Measurements from ENCODE around the gene FOXP1. TPM values are rescaled to one million over a fixed set of nuclear protein-coding genes. Genes with fewer than 3 reads are reported as not detected.

The FOXP1 gene
- total and polyA plus RNA-seq, 2 of the 13 experiments (the other 11 are each of a cell fraction or from before 2014, with no cell fraction given): 40.4 to 59.0 TPM

DNA sequence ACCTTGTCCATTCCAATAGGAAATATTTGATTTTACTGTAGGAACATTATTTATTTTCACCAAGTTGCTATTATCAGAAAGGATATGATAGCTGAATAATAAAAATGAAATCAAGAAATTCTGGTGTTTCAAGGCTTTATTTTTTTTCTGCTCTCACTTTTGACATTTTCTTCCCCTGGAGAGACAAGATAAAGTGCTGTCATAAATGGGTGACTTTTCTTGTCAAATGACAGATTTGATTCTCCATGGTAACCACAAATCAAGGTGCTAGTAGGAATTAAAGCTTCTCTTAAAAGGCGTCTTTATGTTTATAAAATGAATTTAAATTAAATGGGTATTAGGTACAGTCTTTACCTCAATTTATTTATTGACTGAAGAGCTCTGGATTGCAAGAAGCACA lies 124.6 kb downstream of the FOXP1 start:
- no peak for DNase-seq (ENCODE audit: low spot score)
- H3K9me3 ChIP-seq (ENCODE audit: low read length): no peaks in the 10 kb centered on the region
- no peak overlapping the region for H3K27ac ChIP-seq (ENCODE audit: extremely low read length, insufficient read depth, low read length)
- intact Hi-C loops (cut with micrococcal nuclease; ENCODE audit: unreplicated experiment) (loop anchor here (10.0 kb wide), 1 partner anchor 126 kb away; the partner anchor contains the start of gene FOXP1), in situ Hi-C loops (cut with HindIII; ENCODE audit: extremely low pct_ligation_motif_present, low pct_unique_long_range_greater_than_20kb) (no loop called here)
- H3K4me2 ChIP-seq (ENCODE audit: low read depth, low read length): no peak overlapping the region
- H3K36me3 ChIP-seq (replicated peaks in 1 of 2; ENCODE audit: control insufficient read depth in 1 of 2, insufficient read depth in 2 of 2, low read length in 2 of 2): no peaks in the 10 kb centered on the region; a peak in 1 of 5 replicates
- peaks cover 37% of the 10 kb centered on the region for H3K79me2 ChIP-seq (ENCODE audit: insufficient read depth, low read length)
- POLR2A ChIA-PET: no interaction called here
- CTCF ChIA-PET (ENCODE audit: low intra/inter-chr PET ratio, low total read pairs): no interaction called here
- H3K9ac ChIP-seq (ENCODE audit: insufficient read depth, low read depth, low read length): no peak overlapping the region
- no peak for FAIRE-seq
- peaks cover 23% of the 10 kb centered on the region for H4K20me1 ChIP-seq (ENCODE audit: insufficient read depth, low read length)
- H3K4me3 ChIP-seq (replicated peaks in 1 of 3; ENCODE audit: insufficient read depth in 1 of 3, low read depth in 2 of 3, low read length in 3 of 3): no peak overlapping the region
- H3K27me3 ChIP-seq (ENCODE audit: control insufficient read depth in 1 of 2, insufficient read depth in 2 of 2, low read length in 2 of 2): no peaks in the 10 kb centered on the region
- H2AFZ ChIP-seq (ENCODE audit: low read length): no peak overlapping the region
- whole genome bisulfite sequencing (ENCODE audit: low lambda C conversion rate): 97% methylated on average over 1 of the region's 1 CpG
- peaks cover 28% of the 10 kb centered on the region for H3K4me1 ChIP-seq (ENCODE audit: insufficient read depth, low read length)
- ATAC-seq: no peak
- no TSS peak for BruUV-seq (replicated peaks)
- TF ChIP-seq ZNF7 (CRISPR knock-in tag; IDR thresholded peaks at IDR 0.05) (no peak), ZNF709 (CRISPR knock-in tag; IDR thresholded peaks at IDR 0.05) (no peak), ZNF619 (CRISPR knock-in tag; IDR thresholded peaks at IDR 0.05) (no peak), MAFK (conservative IDR thresholded peaks at IDR 0.05 in 1 of 2, IDR thresholded peaks at IDR 0.05 in 1 of 2; ENCODE audit: low read length in 2 of 2) (no peak), ZBTB3 (CRISPR knock-in tag; IDR thresholded peaks at IDR 0.05; ENCODE audit: borderline replicate concordance, low read depth) (no peak), ZNF136 (CRISPR knock-in tag; IDR thresholded peaks at IDR 0.05; ENCODE audit: low read depth) (no peak), SUZ12 (IDR thresholded peaks at IDR 0.05; ENCODE audit: low read depth, low read length) (no peak), ZNF30 (CRISPR knock-in tag; IDR thresholded peaks at IDR 0.05) (no peak), RAD21 (CRISPR knock-in tag; IDR thresholded peaks at IDR 0.05) (no peak), JARID2 (CRISPR knock-in tag; IDR thresholded peaks at IDR 0.05; ENCODE audit: insufficient replicate concordance) (no peak), SMAD9 (CRISPR knock-in tag; IDR thresholded peaks at IDR 0.05) (no peak), ZNF431 (CRISPR knock-in tag; IDR thresholded peaks at IDR 0.05; ENCODE audit: borderline replicate concordance, low read depth) (no peak), PHB2 (IDR thresholded peaks at IDR 0.05; ENCODE audit: partially characterized antibody) (no peak), ZNF766 (CRISPR knock-in tag; IDR thresholded peaks at IDR 0.05; ENCODE audit: borderline replicate concordance) (no peak)
- TF ChIP-seq, protein P1, sequence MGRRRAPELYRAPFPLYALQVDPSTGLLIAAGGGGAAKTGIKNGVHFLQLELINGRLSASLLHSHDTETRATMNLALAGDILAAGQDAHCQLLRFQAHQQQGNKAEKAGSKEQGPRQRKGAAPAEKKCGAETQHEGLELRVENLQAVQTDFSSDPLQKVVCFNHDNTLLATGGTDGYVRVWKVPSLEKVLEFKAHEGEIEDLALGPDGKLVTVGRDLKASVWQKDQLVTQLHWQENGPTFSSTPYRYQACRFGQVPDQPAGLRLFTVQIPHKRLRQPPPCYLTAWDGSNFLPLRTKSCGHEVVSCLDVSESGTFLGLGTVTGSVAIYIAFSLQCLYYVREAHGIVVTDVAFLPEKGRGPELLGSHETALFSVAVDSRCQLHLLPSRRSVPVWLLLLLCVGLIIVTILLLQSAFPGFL (CRISPR knock-in tag; IDR thresholded peaks at IDR 0.05): no peak
- TF ChIP-seq, protein P2, sequence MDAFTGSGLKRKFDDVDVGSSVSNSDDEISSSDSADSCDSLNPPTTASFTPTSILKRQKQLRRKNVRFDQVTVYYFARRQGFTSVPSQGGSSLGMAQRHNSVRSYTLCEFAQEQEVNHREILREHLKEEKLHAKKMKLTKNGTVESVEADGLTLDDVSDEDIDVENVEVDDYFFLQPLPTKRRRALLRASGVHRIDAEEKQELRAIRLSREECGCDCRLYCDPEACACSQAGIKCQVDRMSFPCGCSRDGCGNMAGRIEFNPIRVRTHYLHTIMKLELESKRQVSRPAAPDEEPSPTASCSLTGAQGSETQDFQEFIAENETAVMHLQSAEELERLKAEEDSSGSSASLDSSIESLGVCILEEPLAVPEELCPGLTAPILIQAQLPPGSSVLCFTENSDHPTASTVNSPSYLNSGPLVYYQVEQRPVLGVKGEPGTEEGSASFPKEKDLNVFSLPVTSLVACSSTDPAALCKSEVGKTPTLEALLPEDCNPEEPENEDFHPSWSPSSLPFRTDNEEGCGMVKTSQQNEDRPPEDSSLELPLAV (CRISPR knock-in tag; conservative IDR thresholded peaks at IDR 0.05; ENCODE audit: low read depth): no peak
- TF ChIP-seq, protein P3, sequence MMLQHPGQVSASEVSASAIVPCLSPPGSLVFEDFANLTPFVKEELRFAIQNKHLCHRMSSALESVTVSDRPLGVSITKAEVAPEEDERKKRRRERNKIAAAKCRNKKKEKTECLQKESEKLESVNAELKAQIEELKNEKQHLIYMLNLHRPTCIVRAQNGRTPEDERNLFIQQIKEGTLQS (CRISPR knock-in tag; IDR thresholded peaks at IDR 0.05): no peak
- TF ChIP-seq, protein P4, sequence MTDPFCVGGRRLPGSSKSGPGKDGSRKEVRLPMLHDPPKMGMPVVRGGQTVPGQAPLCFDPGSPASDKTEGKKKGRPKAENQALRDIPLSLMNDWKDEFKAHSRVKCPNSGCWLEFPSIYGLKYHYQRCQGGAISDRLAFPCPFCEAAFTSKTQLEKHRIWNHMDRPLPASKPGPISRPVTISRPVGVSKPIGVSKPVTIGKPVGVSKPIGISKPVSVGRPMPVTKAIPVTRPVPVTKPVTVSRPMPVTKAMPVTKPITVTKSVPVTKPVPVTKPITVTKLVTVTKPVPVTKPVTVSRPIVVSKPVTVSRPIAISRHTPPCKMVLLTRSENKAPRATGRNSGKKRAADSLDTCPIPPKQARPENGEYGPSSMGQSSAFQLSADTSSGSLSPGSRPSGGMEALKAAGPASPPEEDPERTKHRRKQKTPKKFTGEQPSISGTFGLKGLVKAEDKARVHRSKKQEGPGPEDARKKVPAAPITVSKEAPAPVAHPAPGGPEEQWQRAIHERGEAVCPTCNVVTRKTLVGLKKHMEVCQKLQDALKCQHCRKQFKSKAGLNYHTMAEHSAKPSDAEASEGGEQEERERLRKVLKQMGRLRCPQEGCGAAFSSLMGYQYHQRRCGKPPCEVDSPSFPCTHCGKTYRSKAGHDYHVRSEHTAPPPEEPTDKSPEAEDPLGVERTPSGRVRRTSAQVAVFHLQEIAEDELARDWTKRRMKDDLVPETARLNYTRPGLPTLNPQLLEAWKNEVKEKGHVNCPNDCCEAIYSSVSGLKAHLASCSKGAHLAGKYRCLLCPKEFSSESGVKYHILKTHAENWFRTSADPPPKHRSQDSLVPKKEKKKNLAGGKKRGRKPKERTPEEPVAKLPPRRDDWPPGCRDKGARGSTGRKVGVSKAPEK (CRISPR knock-in tag; IDR thresholded peaks at IDR 0.05; ENCODE audit: borderline replicate concordance): no peak
- TF ChIP-seq, protein P5, sequence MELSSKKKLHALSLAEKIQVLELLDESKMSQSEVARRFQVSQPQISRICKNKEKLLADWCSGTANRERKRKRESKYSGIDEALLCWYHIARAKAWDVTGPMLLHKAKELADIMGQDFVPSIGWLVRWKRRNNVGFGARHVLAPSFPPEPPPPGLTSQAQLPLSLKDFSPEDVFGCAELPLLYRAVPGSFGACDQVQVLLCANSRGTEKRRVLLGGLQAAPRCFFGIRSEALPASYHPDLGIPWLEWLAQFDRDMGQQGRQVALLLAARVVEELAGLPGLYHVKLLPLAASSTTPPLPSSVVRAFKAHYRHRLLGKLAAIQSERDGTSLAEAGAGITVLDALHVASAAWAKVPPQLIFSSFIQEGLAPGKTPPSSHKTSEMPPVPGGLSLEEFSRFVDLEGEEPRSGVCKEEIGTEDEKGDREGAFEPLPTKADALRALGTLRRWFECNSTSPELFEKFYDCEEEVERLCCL (CRISPR knock-in tag; IDR thresholded peaks at IDR 0.05; ENCODE audit: borderline replicate concordance): no peak
